Upper lobe of left lung (tissue), 4 donors: ENCODE measurements around the gene KCTD1.

Experiments used
- POLR2A ChIP-seq, 4 donors: fragments of 450-650 bp; IDR thresholded peaks; one replicate each; pipeline ENCODE4 v1.5.1; 2016 to 2017; ENCODE audit warnings: antibody characterized with exemption in 4 of 4, mild to moderate bottlenecking in 2 of 4
- TF ChIP-seq, protein P1 (sequence below), 6 experiments: fragments of 450-650 bp in 4 of 6; fragments of 200-600 bp in 2 of 6; sonication (generic) in 2 of 6; IDR thresholded peaks; one replicate each; pipeline ENCODE4 v1.5.1; 2016 to 2019; ENCODE audit warnings: antibody characterized with exemption in 6 of 6

DNA sequence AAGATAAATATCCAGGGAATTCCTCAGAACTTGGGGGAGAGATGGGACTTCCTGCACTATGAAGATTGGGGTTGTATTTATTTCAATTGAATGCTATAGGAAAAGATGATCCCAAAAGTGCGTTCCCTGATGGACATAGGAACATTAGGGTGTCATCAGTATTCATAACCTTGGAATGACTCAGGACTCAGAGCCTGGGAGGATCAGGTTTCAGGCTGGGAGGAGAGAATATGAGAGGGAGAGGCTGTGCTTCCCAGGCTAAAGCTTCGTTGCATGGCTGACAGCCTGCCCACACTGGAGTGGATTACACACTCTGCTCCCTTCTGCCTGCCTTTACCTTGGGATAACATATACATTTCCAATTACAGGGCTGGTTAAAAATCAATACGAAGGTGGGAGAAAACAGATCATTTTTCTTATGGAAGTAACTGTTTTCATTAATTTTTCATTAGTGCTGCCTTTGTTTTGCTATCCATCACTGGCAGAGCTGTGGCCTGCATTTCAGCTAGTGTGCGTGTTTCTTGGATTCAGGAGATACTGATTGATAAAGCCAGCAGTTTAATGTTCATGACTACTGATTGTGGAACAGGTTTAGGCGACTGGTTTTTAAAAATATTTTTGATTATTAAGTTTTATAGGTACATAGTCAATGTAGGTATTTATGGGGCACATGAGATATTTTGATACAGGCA is 118.7 kb downstream of the KCTD1 start:
- TF ChIP-seq, protein P1, sequence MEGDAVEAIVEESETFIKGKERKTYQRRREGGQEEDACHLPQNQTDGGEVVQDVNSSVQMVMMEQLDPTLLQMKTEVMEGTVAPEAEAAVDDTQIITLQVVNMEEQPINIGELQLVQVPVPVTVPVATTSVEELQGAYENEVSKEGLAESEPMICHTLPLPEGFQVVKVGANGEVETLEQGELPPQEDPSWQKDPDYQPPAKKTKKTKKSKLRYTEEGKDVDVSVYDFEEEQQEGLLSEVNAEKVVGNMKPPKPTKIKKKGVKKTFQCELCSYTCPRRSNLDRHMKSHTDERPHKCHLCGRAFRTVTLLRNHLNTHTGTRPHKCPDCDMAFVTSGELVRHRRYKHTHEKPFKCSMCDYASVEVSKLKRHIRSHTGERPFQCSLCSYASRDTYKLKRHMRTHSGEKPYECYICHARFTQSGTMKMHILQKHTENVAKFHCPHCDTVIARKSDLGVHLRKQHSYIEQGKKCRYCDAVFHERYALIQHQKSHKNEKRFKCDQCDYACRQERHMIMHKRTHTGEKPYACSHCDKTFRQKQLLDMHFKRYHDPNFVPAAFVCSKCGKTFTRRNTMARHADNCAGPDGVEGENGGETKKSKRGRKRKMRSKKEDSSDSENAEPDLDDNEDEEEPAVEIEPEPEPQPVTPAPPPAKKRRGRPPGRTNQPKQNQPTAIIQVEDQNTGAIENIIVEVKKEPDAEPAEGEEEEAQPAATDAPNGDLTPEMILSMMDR (IDR thresholded peaks at IDR 0.05): no peak
- no peak for TF ChIP-seq POLR2A (IDR thresholded peaks at IDR 0.05)
